HCT116 (cell line): Measurements from ENCODE around the gene GABBR1. TPM values are rescaled to one million over a fixed set of nuclear protein-coding genes. Genes with fewer than 3 reads are reported as not detected.

Experiments used
- ATAC-seq: fragments of 200-7000 bp; cut with Tn5 transposase; 2 replicates; pipeline ENCODE4 v1.9.1; 2020; ENCODE audit warnings: mild to moderate bottlenecking, moderate library complexity
- BruUV-seq: library from RNA; stranded (reverse); fragments of 400-500 nt; replicated peaks from 2 replicates; lab custom pipeline; 2021; lab: Mats Ljungman, UMichigan
- CTCF ChIA-PET: fragments of 300-600 bp; sonication (Branson Sonifier 250); formaldehyde crosslinking; loops from one replicate; lab custom pipeline; 2021; ENCODE audit warnings: antibody characterized with exemption; lab: Charles Lee
- POLR2A ChIA-PET: fragments of 300-600, 350-600 bp; sonication (Branson Sonifier 250); formaldehyde crosslinking; loops from one replicate; lab custom pipeline; 2021; ENCODE audit warnings: antibody characterized with exemption; lab: Charles Lee
- RAD21 ChIA-PET, 2 experiments: fragments of 300-600 bp; sonication (Branson Sonifier 250); formaldehyde crosslinking; loops; one replicate each; lab custom pipeline; 2023; ENCODE audit warnings: low total read pairs in 2 of 2; ENCODE audit not compliant: uncharacterized antibody in 2 of 2, unreplicated experiment in 2 of 2, low non-redundant PET in 1 of 2; lab: Charles Lee
- DNase-seq: peaks from one replicate; pipeline ENCODE4 v3.0.0-alpha.2; 2010; ENCODE audit warnings: low read depth, low spot score
- H2AFZ ChIP-seq: fragments of 200-600 bp; shearing (Covaris generic), sonication (generic); 2 replicates; pipeline ENCODE4 v1.6.1; 2017; ENCODE audit warnings: low read depth, mixed run types, mixed read lengths, antibody characterized with exemption, low read length; ENCODE audit not compliant: poor library complexity, severe bottlenecking
- H3K27ac ChIP-seq: 2 replicates; pipeline ENCODE4 v1.5.1; 2012; ENCODE audit warnings: low read depth, low read length
- H3K27me3 ChIP-seq: fragments of 200-600 bp; sonication (generic); 2 replicates; pipeline ENCODE4 v1.6.1; 2016; ENCODE audit warnings: mixed run types, low read length, mixed read lengths; ENCODE audit not compliant: insufficient read depth
- H3K36me3 ChIP-seq, 2 experiments: fragments of 200-500 bp in 1 of 2; fragments of 200-600 bp in 1 of 2; sonication (Bioruptor generic) in 1 of 2; sonication (generic) in 1 of 2; 2 replicates each; pipeline versions ENCODE4 v1.5.1 to v1.6.1; 2014 to 2016; ENCODE audit warnings: low read length in 2 of 2, inconsistent platforms in 1 of 2, mixed read lengths in 1 of 2, mixed run types in 1 of 2; ENCODE audit not compliant: insufficient read depth in 2 of 2, control insufficient read depth in 1 of 2
- H3K4me1 ChIP-seq, 2 experiments: fragments of 200-600 bp in 1 of 2; sonication (generic) in 1 of 2; 2 replicates each; pipeline versions ENCODE4 v1.5.1 to v1.6.1; 2012 to 2017; ENCODE audit warnings: low read length in 2 of 2, inconsistent platforms in 1 of 2, mild to moderate bottlenecking in 1 of 2, mixed read lengths in 1 of 2, mixed run types in 1 of 2, moderate library complexity in 1 of 2; ENCODE audit not compliant: insufficient read depth in 2 of 2, control insufficient read depth in 1 of 2
- H3K4me2 ChIP-seq: fragments of 200-600 bp; sonication (generic); 2 replicates; pipeline ENCODE4 v1.6.1; 2017; ENCODE audit warnings: mixed run types, low read length, mixed read lengths
- H3K4me3 ChIP-seq, 2 experiments: fragments of 200-600 bp in 1 of 2; sonication (generic) in 1 of 2; replicated peaks in 1 of 2; 2 replicates each; pipeline ENCODE4 v1.5.1; 2011 to 2016; ENCODE audit warnings: low read length in 2 of 2, control low read depth in 1 of 2, low read depth in 1 of 2, mild to moderate bottlenecking in 1 of 2, mixed read lengths in 1 of 2, mixed run types in 1 of 2
- H3K79me2 ChIP-seq: fragments of 200-600 bp; sonication (generic); 2 replicates; pipeline ENCODE4 v1.6.1; 2017; ENCODE audit warnings: mild to moderate bottlenecking, mixed run types, low read length, moderate library complexity, mixed read lengths; ENCODE audit not compliant: insufficient read depth
- H3K9ac ChIP-seq: fragments of 200-600 bp; sonication (generic); 2 replicates; pipeline ENCODE4 v1.6.1; 2016; ENCODE audit warnings: low read length, mixed read lengths
- H3K9me2 ChIP-seq: fragments of 200-600 bp; sonication (generic), shearing (Covaris generic); 2 replicates; pipeline ENCODE4 v1.6.1; 2017; ENCODE audit warnings: mixed run types, mild to moderate bottlenecking, moderate library complexity; ENCODE audit not compliant: insufficient read depth
- H3K9me3 ChIP-seq, 2 experiments: fragments of 200-500 bp in 1 of 2; fragments of 200-600 bp in 1 of 2; sonication (Bioruptor generic) in 1 of 2; sonication (generic) in 1 of 2; 2 replicates each; pipeline ENCODE4 v1.6.1; 2014 to 2017; ENCODE audit warnings: low read length in 2 of 2, mixed read lengths in 2 of 2, inconsistent platforms in 1 of 2, low read depth in 1 of 2, mild to moderate bottlenecking in 1 of 2, mixed run types in 1 of 2, moderate library complexity in 1 of 2; ENCODE audit not compliant: control insufficient read depth in 1 of 2, insufficient read depth in 1 of 2
- H4K20me1 ChIP-seq: fragments of 200-600 bp; sonication (generic), shearing (Covaris generic); 2 replicates; pipeline ENCODE4 v1.6.1; 2017; ENCODE audit warnings: mixed run types, mild to moderate bottlenecking, moderate library complexity; ENCODE audit not compliant: insufficient read depth
- CEBPB ChIP-seq: IDR thresholded peaks from 2 replicates; pipeline ENCODE4 v1.6.1; 2012; ENCODE audit warnings: low read depth
- CTCF ChIP-seq, 3 experiments: fragments of 200-600 bp in 1 of 3; sonication (generic) in 1 of 3; IDR thresholded peaks in 2 of 3; conservative IDR thresholded peaks in 1 of 3; 2 replicates each; pipeline ENCODE4 v1.5.1; 2012 to 2017; ENCODE audit warnings: low read depth in 2 of 3, low read length in 2 of 3, antibody characterized with exemption in 1 of 3, borderline replicate concordance in 1 of 3, control low read depth in 1 of 3, mild to moderate bottlenecking in 1 of 3, mixed read lengths in 1 of 3, mixed run types in 1 of 3, moderate library complexity in 1 of 3; ENCODE audit not compliant: insufficient read depth in 1 of 3
- EGR1 ChIP-seq: IDR thresholded peaks from 2 replicates; pipeline ENCODE4 v1.6.1; 2012; ENCODE audit warnings: low read depth
- MAX ChIP-seq: IDR thresholded peaks from 2 replicates; pipeline ENCODE4 v1.6.1; 2012
- POLR2A ChIP-seq: IDR thresholded peaks from 2 replicates; pipeline ENCODE4 v1.7.0; 2011; ENCODE audit warnings: borderline replicate concordance; ENCODE audit not compliant: insufficient read depth, insufficient read length; ENCODE audit errors: extremely low read depth
- RAD21 ChIP-seq: IDR thresholded peaks from 2 replicates; pipeline ENCODE4 v1.6.1; 2012; ENCODE audit warnings: low read depth, mild to moderate bottlenecking
- REST ChIP-seq: IDR thresholded peaks from 2 replicates; pipeline ENCODE4 v1.6.1; 2012; ENCODE audit warnings: low read depth
- SP1 ChIP-seq: IDR thresholded peaks from 2 replicates; pipeline ENCODE4 v1.6.1; 2012; ENCODE audit warnings: low read depth
- YY1 ChIP-seq: IDR thresholded peaks from 2 replicates; pipeline ENCODE4 v1.6.1; 2011; ENCODE audit warnings: low read length, low read depth, moderate library complexity, mild to moderate bottlenecking; ENCODE audit not compliant: insufficient replicate concordance; ENCODE audit errors: extremely low read depth
- ZBTB33 ChIP-seq: IDR thresholded peaks from 2 replicates; pipeline ENCODE4 v1.6.1; 2011; ENCODE audit warnings: mild to moderate bottlenecking, low read length, moderate library complexity; ENCODE audit not compliant: insufficient replicate concordance; ENCODE audit errors: extremely low read depth
- ZFX ChIP-seq: fragments of 450-650 bp; IDR thresholded peaks from 2 replicates; pipeline ENCODE4 v1.6.1; 2017
- intact Hi-C: fragments of 100-400 bp; cut with micrococcal nuclease; formaldehyde crosslinking; loops from 2 replicates; pipeline ENCODE4 v1.10.0; 2022
- total RNA-seq: library from RNA; stranded (reverse); gene quantifications from one replicate; pipeline ENCODE4 v1.2.1, GENCODE V29; 2021; ENCODE audit not compliant: unreplicated experiment

GABBR1 gene
- total RNA-seq, 1 experiment from 2014 or later, result 43.4 TPM

- BruUV-seq, result no TSS peak
- intact Hi-C loops, result no loop called here
- no peak for DNase-seq
- ChIA-PET POLR2A (no interaction called here), CTCF (no interaction called here), RAD21 (no interaction called here)
- TF ChIP-seq CTCF (IDR thresholded peaks at IDR 0.05 in 2 of 3, conservative IDR thresholded peaks at IDR 0.05 in 1 of 3; ENCODE audit: borderline replicate concordance in 1 of 3, insufficient read depth in 1 of 3, low read depth in 2 of 3, low read length in 2 of 3) (no peak), EGR1 (no peak), POLR2A (no peak), SP1 (no peak), RAD21 (no peak), CEBPB (no peak), YY1 (no peak), REST (no peak), MAX (no peak), ZFX (no peak), ZBTB33 (no peak)
- Histone ChIP-seq H3K4me2 (no peak overlapping the region), H3K4me1 (no peaks in the 10 kb centered on the region), H4K20me1 (no peaks in the 10 kb centered on the region), H3K36me3 (no peaks in the 10 kb centered on the region), H3K4me3 (no peak overlapping the region), H2AFZ (no peak overlapping the region), H3K9ac (no peak overlapping the region), H3K9me3 (no peaks in the 10 kb centered on the region), H3K79me2 (no peaks in the 10 kb centered on the region), H3K9me2 (no peaks in the 10 kb centered on the region), H3K27me3 (no peaks in the 10 kb centered on the region), H3K27ac (no peak overlapping the region)
- no peak for ATAC-seq
These were observed 103.0 kb downstream of the GABBR1 start for GRCh38 chr6:29529956-29530355.
